DMS 273 (cell line): ENCODE results near the gene NAA20.
"Not testable (repeated sequence)": the region's sequence is repeated elsewhere in the genome, so short reads cannot be mapped to it uniquely, and the experiment has no call there.

Experiments used
- DNase-seq: peaks from one replicate; lab custom pipeline; 2025; ENCODE audit not compliant: unreplicated experiment; lab: John Stamatoyannopoulos, UW

Gene NAA20

DNA sequence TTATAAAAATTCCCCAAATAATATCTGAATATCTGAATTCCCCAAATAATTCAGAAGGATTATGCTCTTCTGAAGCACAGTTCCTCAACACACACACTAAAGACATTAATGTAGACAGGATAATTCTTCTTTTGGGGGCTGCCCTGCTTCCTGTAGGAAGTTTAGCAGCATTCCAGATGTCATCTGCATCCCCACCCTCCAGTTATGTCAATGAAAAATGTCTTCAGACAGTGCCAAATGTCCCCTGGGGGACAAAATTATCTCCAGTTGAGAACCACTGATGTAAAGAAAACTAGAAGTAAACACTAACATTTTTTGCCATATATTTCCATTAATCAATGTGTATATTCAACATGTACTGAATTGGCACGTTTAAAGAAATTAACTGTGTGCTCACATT, 25.9 kb upstream of the NAA20 start:
- no peak for DNase-seq

DNA sequence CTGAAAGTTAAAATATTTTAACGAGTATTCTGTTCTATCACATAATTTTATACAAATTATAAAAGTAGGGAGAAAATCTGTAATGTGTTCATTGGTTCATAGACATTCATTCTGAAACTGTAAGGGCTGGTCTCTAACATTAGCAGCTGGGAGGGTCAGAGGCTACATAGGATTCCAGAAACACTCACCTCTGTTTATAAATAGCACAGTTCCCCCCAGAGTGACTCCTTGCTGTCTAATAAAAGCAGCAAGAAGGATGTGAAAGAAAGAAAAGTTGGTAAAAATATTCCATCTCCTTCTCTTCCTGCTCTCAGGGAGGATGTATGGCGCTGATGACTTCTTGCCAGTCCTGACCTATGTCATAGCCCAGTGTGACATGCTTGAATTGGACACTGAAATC, 25.3 kb upstream of the NAA20 start:
- DNase-seq = no peak

DNA sequence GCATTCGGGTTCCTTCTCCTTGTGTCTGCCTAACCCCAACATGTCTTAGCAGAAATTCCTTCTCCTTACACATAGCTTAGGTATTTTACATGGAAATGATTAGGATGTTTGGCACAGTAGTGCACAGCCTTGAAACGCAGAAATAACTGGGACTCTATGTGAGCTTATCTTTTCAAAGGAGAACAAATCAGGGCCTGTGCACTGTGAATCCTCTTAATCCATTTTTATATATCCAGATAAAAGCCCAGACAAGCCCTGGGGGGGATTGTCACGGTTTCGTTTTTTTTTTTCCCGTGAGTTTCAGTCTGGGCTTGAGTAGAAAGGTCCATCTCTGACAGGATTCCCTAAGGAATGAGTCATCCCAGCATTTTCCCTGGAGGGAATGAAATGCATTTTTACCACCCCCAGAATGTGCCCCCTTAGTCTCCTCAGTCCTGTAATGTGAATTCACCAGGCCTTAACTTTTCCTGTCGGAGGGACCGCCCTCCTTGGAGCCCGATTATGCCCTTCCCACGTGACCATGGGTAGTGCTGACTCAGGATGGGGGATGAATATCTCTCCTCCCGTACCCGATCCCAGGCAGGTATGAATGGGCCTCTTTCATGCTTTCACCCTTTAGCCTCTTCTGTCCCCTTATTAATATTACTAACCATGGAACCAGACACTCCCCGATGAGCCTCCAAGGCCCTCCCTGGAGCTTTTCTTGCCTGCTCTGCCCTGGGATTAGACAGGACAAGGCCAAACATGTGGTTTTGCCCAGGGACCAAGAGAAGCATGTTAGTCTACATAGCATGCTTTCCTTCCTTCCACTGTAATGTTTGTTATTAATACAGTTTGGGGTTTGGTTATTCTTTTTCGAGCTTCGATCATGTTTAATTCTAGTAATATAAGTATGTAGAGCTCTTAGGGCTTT, 23.9 kb upstream of the NAA20 start:
- peak; percentile 70 for DNase-seq

DNA sequence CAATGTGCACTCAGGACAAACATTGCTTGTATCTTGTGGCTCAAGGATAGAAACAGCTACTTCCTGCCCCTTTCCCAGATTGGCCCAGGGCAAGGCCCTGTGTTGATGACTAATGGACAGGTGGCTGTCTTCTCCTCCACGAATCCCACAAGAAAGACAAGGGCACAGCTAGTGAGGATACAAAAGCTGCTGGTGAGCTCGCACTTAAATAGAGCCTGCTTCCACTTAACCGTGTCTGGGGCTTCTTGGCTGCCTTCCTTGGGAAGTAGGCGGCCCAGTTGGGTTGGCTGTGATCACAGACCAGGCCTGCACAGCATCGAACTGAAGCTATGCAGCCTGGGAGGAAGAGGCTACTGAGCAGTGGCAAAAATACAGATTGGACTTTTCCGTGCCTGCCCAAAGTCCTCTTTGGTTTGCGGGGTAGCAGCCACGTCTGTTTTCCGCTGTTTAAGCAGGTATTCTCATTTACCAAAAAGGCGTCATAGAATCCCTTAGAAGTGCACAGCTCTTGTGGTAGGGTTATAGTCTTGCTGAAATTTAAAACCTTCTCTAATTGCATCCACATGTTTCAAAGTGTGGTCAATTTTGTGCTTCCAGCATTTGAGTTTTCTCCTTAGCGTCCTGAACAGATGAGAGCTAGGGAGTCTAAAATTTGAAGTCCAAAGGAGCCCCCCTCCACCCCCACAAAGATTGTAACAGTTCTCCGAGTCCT, 23.0 kb upstream of the NAA20 start:
- peak; percentile 42 for DNase-seq

DNA sequence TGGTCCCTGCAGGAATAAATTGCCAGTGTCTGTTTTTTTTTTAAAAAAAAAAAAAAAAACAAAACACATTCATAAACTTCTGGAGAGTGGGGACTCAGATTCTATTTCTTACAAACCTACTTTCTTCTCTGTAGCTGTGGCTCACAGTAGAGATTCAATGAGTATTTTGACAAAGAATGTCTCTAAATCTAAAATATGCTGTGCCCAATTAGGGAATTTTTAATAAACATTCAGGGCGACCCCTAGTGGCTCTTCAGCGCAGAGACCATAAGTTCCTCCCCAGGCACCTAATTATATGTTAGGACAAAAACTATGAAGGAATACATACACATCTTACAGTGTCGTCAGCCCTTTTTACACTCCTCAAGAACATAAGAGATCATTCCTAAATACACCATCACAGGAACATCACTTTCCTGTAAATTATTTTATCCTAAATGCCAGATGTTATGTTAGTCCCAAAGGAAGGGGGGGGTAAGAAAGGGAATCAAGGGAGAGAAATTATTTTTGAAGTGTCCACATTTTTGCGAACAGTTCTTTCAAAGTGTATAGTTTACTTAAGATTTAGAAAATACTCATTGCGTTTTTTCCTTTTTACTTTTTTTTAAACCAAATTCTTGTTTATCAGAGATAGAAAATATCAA, 21.8 kb upstream of the NAA20 start:
- DNase-seq = peak; percentile 80

DNA sequence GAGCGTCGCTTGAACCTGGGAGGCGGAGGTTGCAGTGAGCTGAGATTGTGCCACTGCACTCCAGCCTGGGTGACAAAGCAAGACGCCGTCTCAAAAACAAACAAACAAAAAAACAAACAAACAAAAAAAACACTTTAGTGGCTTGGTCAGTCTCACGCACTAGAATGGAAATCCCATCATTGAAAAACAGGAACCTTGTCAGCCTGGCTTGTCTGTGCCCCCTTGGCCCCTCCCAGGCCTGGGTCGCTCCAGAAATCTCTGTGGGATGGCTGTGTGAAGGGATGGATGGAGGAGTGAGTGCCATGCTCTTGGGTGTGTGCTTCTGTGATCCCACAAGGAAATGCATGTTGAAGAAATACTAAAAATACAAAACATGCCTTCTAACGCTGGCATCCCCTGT, 20.9 kb upstream of the NAA20 start:
- no peak for DNase-seq

DNA sequence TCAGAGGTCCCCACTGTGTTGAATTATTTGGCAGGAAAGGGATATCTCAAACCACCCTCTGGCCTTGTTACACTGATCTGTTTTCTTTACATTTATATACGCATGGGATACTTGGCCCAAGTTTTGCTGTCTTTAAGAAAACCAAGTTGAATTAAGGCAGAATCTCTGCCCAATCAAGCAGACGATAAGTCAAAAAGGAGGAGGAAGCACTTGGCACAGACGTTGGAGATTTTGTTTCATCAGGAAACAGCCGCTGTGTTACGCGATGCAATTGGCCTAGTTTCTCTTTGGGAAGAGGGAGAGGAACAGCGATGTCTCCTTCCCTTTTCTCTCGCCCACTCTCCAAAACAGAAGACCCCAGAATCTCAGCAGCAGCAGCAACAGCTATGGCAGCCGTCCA, 20.2 kb upstream of the NAA20 start:
- no peak for DNase-seq

DNA sequence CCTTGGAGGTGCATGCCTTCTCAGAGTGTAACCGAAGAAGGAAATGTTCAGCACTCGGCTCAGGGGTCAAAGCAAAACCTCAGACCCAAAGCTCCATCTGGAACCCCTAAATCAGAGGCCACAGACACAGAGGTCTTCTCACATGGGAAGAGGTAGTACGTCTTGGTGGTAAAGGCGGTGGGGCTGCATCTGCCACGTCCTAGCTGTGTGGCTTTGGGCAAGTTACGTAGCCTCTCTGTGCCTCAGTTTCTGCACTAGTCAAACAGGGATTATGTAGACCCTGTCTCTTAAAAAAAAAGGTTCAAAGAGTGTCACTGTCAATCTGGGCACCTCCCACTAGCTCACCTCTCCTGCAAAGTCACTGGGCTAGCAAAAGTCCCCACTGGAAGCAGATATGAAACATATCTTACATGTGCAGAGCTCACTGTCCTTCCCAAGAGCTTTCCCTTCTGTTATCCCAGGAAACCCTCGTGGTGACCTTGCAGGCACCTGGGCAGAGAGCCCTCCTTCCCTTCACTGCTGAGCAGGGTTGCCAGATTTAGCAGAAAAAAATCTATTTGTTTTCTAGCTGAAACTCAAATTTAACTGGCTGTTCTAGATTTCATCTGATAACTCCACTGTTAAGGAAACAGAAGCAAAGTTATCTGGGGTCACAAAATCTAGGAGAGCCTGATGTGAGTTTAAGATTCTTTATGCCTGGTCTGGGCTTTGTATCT, 18.0 kb upstream of the NAA20 start:
- DNase-seq = no peak

DNA sequence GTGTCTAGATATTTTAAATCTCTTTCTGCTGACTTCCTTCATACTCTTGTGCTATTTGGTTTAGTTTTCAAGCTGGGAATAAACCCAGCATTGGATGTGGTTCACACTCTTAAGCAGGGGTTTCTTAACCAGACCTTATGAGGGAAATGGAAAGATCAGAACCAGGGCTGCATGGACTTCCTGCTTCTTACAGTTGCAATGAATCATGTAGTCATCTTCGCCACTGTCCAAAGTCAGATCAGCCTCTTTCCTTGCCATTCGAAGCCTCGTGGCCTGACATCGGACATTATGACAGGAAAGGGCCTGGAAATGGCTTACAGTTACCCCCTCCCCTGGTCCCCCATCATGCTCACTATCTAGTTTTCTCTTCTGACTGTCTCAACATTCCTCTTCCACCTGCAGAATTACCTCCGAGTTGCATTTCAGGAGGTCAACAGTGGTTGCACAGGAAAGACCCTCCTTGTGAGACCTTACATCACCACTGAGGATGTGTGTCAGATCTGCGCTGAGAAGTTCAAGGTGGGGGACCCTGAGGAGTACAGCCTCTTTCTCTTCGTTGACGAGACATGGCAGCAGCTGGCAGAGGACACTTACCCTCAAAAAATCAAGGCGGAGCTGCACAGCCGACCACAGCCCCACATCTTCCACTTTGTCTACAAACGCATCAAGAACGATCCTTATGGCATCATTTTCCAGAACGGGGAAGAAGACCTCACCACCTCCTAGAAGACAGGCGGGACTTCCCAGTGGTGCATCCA, 16.8 kb upstream of the NAA20 start:
- DNase-seq = no peak

DNA sequence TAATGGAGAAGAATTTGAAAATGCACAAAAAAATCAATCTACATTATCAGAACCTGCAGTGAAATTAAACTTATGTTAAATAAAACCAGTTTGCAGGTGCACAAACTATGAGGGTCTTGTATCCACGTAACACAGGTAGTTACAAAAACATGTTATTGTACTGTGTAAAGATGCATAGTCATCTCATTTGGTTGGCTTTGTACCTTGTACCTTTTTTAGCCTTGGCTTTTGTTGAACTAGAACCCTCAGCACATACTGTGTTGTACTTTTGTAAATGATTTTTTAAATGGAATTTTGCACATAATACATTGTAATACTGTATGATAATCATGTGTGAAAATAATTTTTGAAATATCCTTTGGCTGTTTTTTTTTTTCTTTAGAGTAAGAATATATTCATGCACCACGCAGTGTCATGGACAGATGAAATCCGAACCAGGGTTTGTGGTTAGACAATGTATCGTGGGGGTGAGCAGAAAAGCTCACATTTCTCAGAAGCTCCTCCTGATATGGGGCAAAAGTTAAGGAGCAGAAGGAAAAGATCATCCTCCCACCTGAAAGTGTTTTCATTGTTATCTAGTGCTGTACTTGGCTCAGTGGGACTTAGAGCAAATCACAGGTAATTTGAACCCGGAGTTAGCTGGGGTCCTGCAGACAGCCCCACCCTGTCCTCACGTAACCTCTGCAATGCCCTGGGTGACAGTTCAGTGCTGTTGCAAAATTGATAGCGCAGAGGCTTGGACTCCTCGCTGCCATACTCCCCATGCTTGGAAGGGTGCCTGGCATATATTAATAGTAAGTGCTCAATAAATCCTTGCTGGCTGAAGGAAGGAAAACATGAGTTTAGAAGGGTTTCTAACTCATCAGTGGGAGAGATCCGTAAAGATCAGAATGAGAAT, 14.8 kb upstream of the NAA20 start:
- peak; percentile 55 for DNase-seq

DNA sequence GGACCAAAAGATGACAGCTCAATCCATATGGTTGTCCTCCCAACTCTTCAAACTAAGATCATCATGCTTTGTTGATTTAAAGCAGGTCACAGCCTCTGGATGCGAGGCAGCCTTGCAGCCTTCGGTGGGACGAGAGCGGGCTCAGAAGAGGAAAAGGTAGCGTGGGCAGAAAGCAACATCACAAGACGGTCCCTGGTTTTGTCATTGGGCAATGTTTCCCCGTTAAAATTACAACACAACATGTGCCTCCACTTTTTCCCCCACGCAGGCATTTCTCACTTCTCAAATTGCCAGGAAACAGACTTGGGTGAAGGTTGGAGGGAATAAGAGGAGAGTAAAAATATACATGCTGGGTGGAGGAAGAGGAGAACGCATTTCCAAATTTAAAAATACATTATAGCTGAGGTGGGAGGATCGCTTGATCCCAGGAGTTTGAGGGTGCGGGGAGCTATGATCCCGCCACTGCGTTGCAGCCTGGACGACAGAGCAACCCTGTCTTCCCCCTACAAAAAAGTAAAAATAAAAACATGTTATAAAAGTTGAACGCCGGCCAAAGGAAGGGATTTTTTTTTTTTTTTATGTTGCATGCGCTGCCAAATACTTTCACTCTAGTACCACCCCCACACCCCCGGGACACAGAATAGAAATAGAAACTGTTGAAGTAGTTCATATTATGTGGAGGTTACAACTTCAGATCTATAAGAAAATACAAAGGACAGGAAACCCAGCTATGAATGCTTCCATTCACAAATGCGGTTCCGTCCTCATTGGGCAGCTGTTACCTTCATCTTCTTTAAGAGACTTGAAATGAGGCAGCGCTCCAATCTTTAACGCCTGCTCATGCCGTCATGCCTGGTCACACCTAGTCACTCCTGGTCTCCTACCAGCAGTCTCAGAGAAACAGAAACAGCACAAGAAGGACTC, 13.9 kb upstream of the NAA20 start:
- DNase-seq = peak; percentile 53

DNA sequence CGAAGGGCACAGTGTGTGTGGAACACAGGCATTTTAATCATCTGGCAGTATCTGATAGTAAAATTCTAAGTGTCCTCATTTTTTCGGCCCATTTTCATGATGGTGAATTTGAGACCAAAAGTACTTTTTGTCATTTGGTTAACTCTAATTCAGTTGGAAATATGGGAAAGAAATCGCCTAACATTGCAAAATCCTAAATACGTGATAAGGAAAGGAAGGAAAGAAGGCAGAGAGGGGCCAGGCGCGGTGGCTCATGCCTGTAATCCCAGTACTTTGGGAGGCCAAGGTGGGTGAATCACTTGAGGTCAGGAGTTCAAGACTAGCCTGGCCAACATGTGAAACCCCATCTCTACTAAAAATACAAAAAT, 13.2 kb upstream of the NAA20 start:
- not testable (repeated sequence) for DNase-seq

DNA sequence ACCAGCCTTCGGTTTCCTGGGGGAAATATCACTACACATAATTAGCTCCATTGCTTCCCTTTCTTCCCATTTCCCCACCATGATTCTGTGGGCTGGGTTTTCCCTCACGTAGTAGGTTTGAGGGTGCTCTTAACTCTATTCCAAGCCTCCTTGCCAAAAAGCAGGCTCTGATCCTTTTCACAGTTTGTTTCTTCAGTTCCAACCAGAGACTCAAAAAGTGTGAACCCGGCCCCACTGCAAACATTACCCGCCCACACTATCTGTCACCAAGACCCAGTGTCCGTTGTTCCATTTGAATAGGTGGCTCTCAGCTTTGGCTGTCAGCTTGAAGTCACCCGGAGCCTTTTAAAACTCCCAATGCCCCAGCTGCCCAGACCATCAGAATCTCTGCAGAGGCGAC, 11.8 kb upstream of the NAA20 start:
- DNase-seq = no peak

DNA sequence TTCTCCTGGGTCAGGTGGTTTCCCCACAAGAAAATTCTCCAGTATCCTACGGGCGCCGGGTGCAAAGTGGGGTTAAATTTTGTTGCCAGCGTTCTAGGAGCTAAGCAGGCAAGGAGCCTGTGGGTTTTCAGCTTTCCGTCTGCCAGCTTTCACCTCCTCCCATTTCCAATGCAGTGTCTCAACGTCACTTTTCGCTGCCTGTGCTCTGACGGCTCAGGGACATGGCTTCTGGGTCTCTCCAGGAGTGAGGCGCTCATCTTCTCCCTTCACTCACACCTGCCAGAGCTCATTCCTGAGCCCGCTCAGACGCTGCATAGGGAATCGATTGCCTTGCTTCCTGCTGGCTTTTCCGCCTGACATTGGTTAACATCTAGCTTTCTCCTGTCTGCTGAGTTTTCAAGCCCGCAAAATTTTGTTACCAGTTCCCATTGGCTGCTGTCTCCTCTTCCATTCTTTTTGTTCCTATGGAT, 7.3 kb upstream of the NAA20 start:
- DNase-seq = peak; percentile 17

DNA sequence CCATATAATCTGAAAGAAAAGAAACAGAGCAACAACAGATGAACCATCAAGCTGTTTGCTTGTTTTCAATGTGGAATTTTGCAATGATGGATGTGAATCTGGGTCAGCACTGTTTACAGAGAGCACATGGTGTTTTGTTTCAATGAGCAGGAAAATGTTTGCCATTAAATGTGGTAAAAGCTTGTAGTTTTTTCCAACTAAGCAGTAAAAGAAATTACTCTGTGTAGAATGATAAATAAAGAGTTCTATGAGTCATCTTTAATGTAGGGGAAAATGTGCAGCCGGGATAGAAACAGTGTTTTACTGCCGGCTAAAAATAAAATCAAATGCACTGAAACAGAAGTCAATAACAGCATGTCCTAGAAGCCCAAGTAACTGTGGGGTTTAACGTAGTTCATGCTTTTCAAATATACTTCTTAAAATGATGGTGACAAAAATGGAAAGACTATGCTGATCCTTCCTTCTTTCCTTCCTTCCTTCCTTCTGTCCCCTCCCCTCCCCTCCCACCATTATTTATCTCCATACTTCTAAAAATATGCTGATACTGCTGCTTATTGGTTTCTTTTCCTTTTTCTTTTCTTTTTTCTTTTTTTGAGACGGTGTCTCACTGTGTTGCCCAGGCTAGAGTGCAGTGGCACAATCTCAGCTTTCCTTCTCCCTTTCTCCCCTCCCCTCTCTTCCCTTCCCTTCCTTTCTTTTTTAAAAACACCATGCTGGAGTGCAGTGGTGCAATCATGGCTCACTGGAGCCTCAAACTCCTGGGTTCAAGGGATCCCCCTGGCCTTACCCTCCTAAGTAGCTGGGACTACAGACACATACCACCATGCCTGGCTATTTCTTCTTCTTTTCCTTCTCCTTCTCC, 6.3 kb upstream of the NAA20 start:
- peak; percentile 42 for DNase-seq

DNA sequence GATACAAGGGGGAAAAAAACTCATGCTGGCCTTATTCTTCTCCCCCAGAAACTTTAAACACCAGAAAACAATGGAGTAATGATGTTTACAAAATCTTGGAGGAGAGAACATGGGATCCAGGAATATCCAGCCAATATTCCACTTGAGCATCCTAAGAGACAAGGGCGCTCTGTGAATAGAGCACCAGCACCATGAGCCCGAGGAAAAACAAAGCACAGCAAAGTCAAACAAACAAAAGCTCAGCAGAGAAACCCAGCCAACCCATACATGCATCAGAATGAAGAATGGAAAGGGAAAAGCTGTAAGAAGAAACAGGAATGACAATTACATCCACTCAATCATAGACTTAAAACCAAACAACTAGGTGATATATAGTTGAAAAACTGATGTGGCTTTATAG, 4.6 kb upstream of the NAA20 start:
- DNase-seq = no peak

DNA sequence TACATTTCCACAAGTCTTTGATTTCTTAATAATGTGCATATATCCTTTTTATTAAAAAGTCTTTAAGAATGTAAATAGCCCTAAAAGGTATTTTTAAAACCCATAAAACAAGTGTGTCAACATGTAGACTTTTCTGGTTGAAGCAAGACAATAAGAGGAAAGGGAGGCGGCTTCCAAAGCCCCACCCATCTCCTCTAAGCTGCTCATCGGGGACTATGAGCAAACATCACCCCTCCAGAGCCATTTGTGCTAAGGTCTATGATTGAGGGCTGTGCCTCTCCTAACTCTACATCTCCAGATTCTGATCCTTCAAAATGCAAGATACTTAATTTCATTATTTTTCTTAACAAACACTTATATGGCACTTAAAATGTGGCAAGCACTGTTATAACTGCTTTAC, 2.5 kb upstream of the NAA20 start:
- DNase-seq = peak; percentile 21

DNA sequence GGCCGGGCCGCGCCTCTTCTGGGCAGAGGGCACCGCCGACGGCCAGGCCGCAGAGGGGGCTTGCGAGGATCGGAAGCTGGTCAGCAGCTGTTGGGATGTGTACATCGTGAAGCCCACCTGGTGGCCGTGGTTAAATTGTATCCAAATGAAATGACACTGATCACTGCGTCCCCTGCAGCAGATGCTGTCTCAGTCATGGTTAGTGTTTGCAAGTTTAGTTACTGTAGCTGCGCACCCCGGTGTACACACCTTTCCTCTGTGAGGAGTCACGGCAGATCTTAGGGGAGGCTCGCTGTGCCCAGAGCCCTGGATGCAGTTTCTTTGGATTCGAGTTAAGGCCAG, 653 bp downstream of the NAA20 start:
- peak; percentile 62 for DNase-seq
